Measurements from ENCODE around the gene MISP. TPM values are rescaled to one million over a fixed set of nuclear protein-coding genes. Genes with fewer than 3 reads are reported as not detected.

MISP gene
- total RNA-seq, 1 experiment from 2014 or later = 5.8 TPM

- in situ Hi-C loops (cut with HindIII; ENCODE audit: low pct_unique_long_range_greater_than_20kb, low sequenced_read_pairs) = no loop called here
- Histone ChIP-seq H3K27me3 (ENCODE audit: control insufficient read depth, insufficient read depth, low read length) (no peaks in the 10 kb centered on the region), H3K4me3 (ENCODE audit: low read depth in 2 of 2, low read length in 2 of 2) (peak overlapping the region; percentile 82 to 87), H3K27ac (ENCODE audit: low read length) (peak overlapping the region; percentile 89), H3K9me3 (ENCODE audit: control insufficient read depth, insufficient read depth, low read depth, low read length) (no peaks in the 10 kb centered on the region), H3K4me1 (ENCODE audit: control insufficient read depth, insufficient read depth, low read length) (peaks cover 18% of the 10 kb centered on the region), H3K36me3 (ENCODE audit: control insufficient read depth, insufficient read depth, low read length) (peaks cover 13% of the 10 kb centered on the region)
- ChIA-PET CTCF (interaction anchor here (0.6 kb wide), 1 partner anchor 9 kb away, joined by 10 read pairs; no protein-coding TSS in a partner anchor), POLR2A (no interaction called here)
- BruUV-seq (replicated peaks) = no TSS peak
- DNase-seq (ENCODE audit: low read depth, low spot score) = no peak
- ATAC-seq = no peak
- intact Hi-C loops (cut with micrococcal nuclease; ENCODE audit: unreplicated experiment) = no loop called here
- TF ChIP-seq SIN3A (IDR thresholded peaks at IDR 0.05; ENCODE audit: borderline replicate concordance, insufficient read depth, low read depth, low read length) (0 out of 2 replicates have a peak, but pooled peaks have one; percentile 31), REST (IDR thresholded peaks at IDR 0.05; ENCODE audit: insufficient read depth in 1 of 2, low read depth in 2 of 2, low read length in 1 of 2) (no peak)
These were observed 49.6 kb downstream of the MISP start for GRCh38 chr19:800360-801029.

GRCh38 chr19:801030-801860 lies 50.3 kb downstream of the MISP start:
- no peaks in the 10 kb centered on the region for H3K9me3 ChIP-seq (ENCODE audit: control insufficient read depth, insufficient read depth, low read depth, low read length)
- in situ Hi-C loops (cut with HindIII; ENCODE audit: low pct_unique_long_range_greater_than_20kb, low sequenced_read_pairs) (no loop called here), intact Hi-C loops (cut with micrococcal nuclease; ENCODE audit: unreplicated experiment) (no loop called here)
- ChIA-PET POLR2A (no interaction called here), CTCF (no interaction called here)
- no peaks in the 10 kb centered on the region for H3K27me3 ChIP-seq (ENCODE audit: control insufficient read depth, insufficient read depth, low read length)
- BruUV-seq (replicated peaks) = no TSS peak
- peaks cover 13% of the 10 kb centered on the region for H3K36me3 ChIP-seq (ENCODE audit: control insufficient read depth, insufficient read depth, low read length)
- H3K4me1 ChIP-seq (ENCODE audit: control insufficient read depth, insufficient read depth, low read length) = peaks cover 18% of the 10 kb centered on the region
- H3K4me3 ChIP-seq (ENCODE audit: low read depth in 2 of 2, low read length in 2 of 2) = peak overlapping the region; percentile 82 to 87
- DNase-seq (ENCODE audit: low read depth, low spot score) = no peak
- no peak for TF ChIP-seq POLR2AphosphoS5 (IDR thresholded peaks at IDR 0.05; ENCODE audit: low read depth, low read length)
- no peak for TF ChIP-seq TCF7L2 (IDR thresholded peaks at IDR 0.05; ENCODE audit: low read depth, low read length)
- TF ChIP-seq SIN3A (IDR thresholded peaks at IDR 0.05; ENCODE audit: borderline replicate concordance, insufficient read depth, low read depth, low read length) = no peak
- no peak for TF ChIP-seq REST (IDR thresholded peaks at IDR 0.05; ENCODE audit: insufficient read depth in 1 of 2, low read depth in 2 of 2, low read length in 1 of 2)
- TF ChIP-seq CTCF (IDR thresholded peaks at IDR 0.05) = no peak
- H3K27ac ChIP-seq (ENCODE audit: low read length) = peak overlapping the region; percentile 89
- no peak for ATAC-seq

All from Panc1 (cell line).